Stimulated activated CD8-positive, alpha-beta memory T cell treated with anti-CD3 and anti-CD28 coated beads, Interleukin-7, amount 100 ng/mL, for 48 hours (primary cell): ENCODE measurements around the gene RHOT2.
A peak's percentile ranks its signal among the peaks of the same experiment; 100 is the strongest.

Experiments
- DNase-seq, 2 donors: peaks; one replicate each; pipeline ENCODE4 v3.0.0-alpha.2; 2020; ENCODE audit warnings: low read depth in 1 of 2; ENCODE audit errors: extremely low read depth in 1 of 2

Gene RHOT2

DNA sequence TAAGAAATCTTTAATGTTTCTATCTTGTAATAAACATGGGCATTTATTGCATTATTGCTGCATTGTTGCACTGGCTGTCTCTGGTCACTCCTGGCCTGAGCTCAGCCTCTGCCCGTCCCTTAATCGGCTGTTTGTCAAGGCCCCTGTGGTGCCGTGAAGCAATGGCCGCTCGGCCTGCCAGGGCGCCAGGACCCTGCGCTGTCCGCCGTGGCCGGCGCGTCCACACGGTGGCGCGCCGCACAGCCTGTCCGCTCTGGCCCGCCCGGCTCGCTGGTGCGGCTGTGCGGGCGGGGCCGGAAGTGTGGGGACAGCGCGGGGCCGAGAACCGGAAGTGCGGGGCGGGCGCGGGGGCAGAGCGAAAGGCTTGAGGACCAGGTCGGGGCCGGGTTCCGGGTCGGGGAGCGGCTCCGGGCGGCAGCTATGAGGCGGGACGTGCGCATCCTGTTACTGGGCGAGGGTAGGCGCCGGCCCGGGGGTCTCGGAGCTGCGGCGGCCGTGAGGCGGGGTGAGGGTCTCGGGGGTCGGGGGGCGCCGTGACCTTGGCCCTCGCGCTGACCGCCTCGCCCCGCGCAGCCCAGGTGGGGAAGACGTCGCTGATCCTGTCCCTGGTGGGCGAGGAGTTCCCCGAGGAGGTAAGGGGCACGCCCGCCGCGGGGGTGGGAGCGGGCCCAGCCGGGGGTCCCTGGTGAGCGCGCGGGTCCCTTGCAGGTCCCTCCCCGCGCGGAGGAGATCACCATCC is at the start of gene RHOT2:
Gene RHOT2, plus strand, starts transcription at position 353 of the 739 bp plus-strand sequence. Its CDS starts 68 bp downstream, at position 421.
- DNase-seq, result peak; percentile 87 to 92

DNA sequence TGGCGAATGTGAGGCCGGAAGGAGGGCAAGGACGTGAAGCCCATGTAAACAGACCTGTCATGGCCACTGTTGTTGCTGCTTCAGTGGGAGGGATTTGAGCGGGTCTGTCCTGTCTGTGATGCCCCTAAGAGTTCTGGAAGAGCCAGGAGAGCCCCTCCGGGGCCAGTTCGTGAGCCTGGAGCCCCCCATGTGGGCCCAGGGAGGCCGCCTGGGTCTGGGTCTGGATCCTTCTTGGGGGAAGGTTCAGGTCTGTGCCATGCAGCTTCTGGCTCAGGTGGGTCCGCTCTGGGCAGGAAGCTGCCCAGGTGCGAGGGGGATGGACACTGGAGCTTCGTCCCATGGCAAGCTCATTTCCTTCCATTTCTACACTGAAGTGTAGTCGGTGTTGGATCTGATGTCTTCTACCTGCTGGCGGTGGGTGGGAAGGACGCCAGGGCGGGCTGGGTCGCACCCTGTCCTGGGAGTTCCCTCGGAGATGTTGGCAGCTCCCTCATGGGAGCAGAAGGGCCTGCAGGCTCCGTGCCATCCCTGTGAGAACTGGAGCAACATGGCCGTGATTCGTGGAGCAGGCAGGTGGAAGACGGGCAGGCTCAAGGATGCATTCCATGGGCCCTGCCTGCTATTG is 48.3 kb upstream of the RHOT2 start:
- DNase-seq, result no peak

DNA sequence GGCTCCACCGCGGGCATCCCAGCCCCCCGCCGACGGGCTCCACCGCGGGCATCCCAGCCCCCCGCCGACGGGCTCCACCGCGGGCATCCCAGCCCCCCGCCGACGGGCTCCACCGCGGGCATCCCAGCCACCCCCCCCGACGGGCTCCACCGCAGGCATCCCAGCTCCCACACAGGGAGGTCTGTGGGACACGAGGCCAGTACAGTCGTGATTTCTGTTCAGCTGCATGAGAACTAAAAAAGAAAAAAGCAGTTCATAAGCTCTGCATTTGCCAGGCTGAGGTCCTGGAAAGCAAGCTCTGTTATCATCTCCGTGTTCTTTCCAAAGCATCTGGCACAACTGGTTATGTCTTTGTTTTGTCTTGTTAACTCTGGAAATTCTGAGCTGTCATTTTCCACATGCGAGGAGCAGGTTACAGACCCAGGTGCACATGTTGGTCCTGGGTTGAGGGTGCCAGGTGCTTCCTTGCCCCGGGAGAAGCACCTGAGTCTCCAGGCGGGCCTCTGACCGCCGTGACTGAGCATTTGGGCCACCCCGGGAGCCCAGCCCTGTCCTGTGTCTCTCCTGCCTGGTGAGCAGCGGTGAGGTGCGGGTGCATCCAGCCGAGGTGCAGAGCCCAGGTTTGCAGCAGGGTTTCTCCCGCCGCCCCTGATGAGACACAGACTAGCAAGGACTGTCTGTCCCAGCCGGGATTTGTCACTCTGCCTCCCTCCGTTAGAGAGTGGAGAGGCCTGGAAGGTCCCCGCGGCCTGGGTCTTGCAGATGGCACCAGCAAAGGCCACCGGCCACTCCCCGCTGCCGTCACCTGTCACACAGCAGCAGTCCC is 47.0 kb upstream of the RHOT2 start:
- DNase-seq, result no peak

DNA sequence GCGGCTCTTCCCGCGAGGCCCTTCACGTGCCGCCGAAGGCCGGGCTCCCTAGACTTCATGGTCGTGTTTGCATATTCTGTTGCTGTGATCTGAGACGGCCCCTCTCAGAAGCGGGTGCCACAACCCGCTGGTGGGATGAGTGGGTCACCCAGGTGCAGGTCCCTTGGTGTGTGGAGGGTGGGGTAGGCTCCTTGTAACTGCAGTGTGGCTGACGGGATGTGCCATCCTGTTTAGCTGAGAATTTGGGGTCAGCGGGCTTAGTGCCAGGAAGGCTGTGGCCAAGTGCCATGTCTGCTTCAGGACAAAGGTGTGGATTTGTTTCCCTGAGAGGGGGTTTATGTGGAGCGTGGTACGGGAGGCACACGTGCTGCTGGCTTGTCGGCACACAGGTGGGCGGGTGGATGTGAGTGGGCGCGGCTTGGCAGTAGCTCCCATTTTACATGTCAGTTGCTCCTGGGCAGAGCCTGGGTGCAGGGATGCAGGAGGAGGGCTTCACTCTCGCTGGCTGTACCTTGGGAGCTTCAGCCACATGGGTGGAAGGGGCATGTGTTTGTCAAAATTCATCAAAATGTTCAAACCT is 46.3 kb upstream of the RHOT2 start:
- DNase-seq, result no peak

- no peak for DNase-seq
Measured at GRCh38 chr16:622920-623280, 45.0 kb upstream of the RHOT2 start.

DNA sequence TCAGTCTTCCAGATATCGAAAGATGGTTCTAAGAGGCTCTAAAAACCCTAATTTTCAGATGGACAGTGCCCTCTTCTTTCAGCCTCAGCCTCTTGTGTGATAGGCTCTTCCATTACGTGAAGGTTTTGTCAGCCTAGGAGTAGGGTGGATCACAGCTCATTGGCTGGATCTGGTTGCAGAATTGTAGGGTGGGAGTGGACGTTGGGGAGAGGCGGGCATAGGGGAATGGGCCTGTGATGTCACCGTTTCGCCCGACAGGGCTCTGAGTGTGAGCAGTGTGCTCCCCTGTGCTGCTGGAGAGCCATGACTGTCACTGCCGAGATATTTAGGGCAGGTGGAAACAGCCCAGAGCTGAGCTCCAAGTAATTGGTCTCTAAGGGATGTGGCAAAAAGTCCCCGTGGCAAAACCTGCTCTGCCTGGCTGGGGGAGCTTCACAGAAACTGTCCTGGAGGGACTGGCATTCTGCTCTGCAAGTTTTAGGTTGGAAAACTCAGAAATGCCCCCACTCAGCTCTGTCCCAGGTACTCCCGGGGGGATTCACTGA is 43.3 kb upstream of the RHOT2 start:
- DNase-seq, result no peak

GRCh38 chr16:625117-625976 is 42.6 kb upstream of the RHOT2 start:
- DNase-seq, result no peak

GRCh38 chr16:625977-626765 is 41.8 kb upstream of the RHOT2 start:
- DNase-seq, result no peak

GRCh38 chr16:626787-627453 is 41.0 kb upstream of the RHOT2 start:
- DNase-seq, result no peak

DNA sequence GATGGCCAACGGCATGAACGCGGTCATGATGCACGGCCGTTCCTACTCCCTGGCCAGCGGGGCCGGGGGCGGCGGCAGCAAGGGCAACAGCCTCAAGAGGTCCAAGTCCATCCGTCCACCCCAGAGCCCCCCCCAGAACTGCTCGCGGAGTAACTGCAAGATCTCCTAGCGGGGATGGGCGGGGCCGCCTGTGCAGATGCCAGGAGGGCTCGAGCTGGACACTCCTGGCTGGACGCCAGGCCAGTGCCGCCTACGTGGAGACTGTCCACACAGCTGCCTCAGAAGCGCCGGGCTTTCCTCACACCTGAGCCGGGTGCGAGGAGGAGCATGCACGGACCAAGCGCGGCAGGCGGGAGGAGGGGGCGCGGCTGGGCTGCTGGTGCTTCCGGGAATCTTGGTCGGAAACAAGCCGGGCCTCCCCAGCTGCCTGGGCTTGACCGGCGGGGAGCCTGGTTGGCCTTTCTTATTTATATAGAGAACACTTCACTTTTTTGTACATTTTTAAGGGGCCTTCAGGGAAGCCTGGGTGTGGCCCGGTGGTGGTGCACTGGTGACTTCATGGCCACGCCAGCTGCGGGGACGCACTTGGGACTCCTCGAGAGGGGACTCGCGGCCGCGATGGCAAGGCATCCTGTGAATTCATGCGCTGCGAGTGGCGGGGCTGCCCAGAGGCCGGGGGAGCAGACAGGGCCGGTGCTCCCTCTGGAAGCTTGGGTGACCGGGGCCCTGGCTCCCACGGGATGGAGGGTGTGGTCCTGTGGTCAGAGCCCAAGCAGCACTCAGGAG is 40.3 kb upstream of the RHOT2 start:
- no peak for DNase-seq

DNA sequence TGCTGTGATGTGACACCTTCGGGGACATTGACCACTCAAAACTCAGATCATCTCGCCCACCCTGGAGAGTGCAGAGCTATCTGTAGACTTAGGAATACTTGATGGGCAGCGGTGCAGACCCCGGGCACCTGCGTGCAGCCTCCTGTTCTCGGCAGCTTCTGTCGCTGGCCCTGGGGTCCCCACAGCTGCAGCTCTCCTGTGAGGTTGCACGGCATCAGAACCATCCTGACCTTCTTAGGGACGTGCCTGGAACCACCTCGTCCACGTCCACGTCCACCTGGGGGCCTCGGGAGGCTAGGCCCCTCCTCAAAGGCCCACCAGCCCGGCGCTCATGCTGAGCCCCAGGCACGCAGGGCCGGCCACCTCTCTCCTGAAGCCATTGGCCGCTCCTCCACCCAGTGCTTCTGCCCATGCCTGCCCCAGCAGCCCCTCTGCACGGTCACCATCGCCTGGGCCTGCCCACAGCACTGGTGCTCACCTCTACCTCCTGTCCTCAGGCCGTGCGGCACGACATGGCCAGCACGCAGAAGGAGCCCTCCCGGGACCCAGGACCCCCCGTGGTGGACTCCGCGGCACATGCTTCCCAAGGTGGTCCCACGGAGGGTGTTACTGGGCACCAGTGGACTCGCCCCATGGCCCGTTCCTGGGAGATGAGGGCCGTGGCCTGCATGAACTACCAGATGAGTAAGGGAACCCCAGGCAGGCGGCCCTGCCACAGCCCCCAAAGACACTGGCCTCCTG is 39.4 kb upstream of the RHOT2 start:
- DNase-seq, result no peak

GRCh38 chr16:629185-629832 is 38.6 kb upstream of the RHOT2 start:
- DNase-seq, result no peak

DNA sequence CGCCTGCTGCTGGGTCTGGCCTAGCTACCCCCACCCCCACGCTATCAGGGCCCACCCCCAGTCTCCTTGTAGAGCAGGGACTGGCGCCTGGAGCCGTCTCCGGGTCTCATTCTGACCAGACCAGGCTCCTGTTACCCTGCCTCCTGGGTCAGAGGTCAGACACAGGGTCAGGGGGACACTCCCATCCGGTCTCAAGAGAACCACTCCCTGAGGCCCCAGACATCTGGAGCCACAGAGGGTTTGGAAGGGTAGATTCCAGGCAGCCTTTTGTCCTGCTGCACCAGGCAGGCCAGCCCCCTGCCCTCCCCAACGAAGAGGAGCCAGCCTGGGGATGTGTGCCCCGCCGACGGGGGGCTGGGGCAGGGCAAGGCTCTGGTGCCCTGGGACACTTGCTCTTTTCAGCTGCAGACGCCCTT is 38.1 kb upstream of the RHOT2 start:
- no peak for DNase-seq

DNA sequence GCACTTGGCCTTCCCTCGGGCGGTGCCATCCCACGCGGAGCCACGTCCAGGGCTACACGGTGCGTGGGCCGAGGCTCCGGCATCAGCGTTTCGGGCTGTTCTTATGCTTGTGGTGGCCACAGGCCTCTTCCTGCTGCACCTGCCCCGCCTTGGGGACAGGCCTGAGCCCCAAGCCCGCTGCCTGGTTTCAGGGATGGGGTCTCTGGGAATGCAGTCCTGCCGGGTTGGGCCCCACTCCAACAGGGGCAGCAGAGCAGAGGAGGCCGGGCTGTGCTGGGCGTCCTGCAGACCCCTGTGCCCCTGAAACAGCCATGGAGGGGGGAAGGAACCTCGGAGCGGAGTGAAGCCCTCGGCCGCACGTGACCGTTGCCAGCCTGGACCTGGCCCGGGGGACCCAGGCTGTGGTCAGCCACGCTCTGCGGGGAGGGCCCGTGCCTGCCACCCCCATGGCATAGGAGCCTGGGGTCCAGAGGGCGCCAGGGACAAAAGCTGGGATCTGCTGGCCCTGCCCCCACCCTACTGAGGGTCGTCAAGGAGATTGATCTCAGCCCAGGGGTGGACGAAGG is 37.6 kb upstream of the RHOT2 start:
- DNase-seq, result no peak

DNA sequence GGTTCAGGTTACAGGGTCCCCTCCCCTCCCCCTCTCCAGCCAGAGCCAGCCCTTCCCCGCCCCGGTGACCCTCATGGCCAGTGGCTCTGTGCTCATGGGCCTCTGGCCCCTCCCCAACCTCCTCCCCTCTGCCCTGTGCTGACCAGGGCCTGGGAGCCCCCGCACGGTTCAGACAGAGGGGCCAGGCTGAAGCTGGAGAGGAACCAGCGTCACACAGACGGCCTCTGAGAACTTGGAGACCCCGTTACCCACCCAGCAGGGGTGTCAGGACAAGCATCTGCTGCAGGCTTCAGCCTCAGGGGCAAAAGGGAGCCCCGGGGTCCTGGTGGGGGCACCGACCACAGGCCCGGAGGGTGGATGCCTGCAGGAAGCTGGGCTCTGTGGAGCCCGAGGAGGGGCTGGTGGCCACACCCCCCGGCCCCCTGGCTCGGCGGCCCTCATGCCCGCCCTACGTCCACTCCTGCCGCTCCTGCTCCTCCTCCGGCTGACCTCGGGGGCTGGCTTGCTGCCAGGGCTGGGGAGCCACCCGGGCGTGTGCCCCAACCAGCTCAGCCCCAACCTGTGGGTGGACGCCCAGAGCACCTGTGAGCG is 37.0 kb upstream of the RHOT2 start, which contains the start of gene WFIKKN1:
Gene WFIKKN1, plus strand, starts transcription at position 171 of the 591 bp plus-strand sequence. Its CDS starts 269 bp downstream, at position 440.
- DNase-seq, result no peak

GRCh38 chr16:631808-632358 is 36.0 kb upstream of the RHOT2 start:
- no peak for DNase-seq
